IPS-18a (cell line): Measurements from ENCODE around the gene DLGAP1.

Experiments used
- H3K27ac ChIP-seq: one replicate; pipeline ENCODE4 v1.5.1; 2013; ENCODE audit warnings: low read length
- H3K27me3 ChIP-seq: one replicate; pipeline ENCODE4 v1.6.1; 2013; ENCODE audit warnings: mild to moderate bottlenecking, low read length; ENCODE audit not compliant: control insufficient read depth, insufficient read depth
- H3K36me3 ChIP-seq: one replicate; pipeline ENCODE4 v1.6.1; 2013; ENCODE audit warnings: low read depth, low read length; ENCODE audit not compliant: control insufficient read depth
- H3K4me1 ChIP-seq: one replicate; pipeline ENCODE4 v1.6.1; 2013; ENCODE audit warnings: low read depth, low read length; ENCODE audit not compliant: control insufficient read depth
- H3K4me3 ChIP-seq: one replicate; pipeline ENCODE4 v1.5.1; 2013; ENCODE audit warnings: low read length
- H3K9ac ChIP-seq: one replicate; pipeline ENCODE4 v1.6.1; 2013; ENCODE audit warnings: mild to moderate bottlenecking, low read length, moderate library complexity
- H3K9me3 ChIP-seq: one replicate; pipeline ENCODE4 v1.6.1; 2013; ENCODE audit warnings: low read depth, low read length; ENCODE audit not compliant: control insufficient read depth

DLGAP1 gene

GRCh38 chr18:3595369-3596273, 859.5 kb downstream of the DLGAP1 start:
- Histone ChIP-seq H3K27ac (no peak overlapping the region), H3K4me3 (peak overlapping the region; percentile 7), H3K4me1 (peaks cover 42% of the 10 kb centered on the region), H3K9ac (no peak overlapping the region), H3K36me3 (no peaks in the 10 kb centered on the region), H3K9me3 (no peaks in the 10 kb centered on the region), H3K27me3 (peaks cover 17% of the 10 kb centered on the region)

GRCh38 chr18:3594760-3595368, 860.2 kb downstream of the DLGAP1 start:
- peak overlapping the region; percentile 45 for H3K9ac ChIP-seq
- peaks cover 17% of the 10 kb centered on the region for H3K27me3 ChIP-seq
- no peaks in the 10 kb centered on the region for H3K9me3 ChIP-seq
- H3K36me3 ChIP-seq: no peaks in the 10 kb centered on the region
- H3K4me3 ChIP-seq: peak overlapping the region; percentile 59
- no peak overlapping the region for H3K27ac ChIP-seq
- peaks cover 42% of the 10 kb centered on the region for H3K4me1 ChIP-seq

- Histone ChIP-seq H3K36me3 (no peaks in the 10 kb centered on the region), H3K9ac (peak overlapping the region; percentile 45), H3K9me3 (no peaks in the 10 kb centered on the region), H3K4me1 (peaks cover 39% of the 10 kb centered on the region), H3K27me3 (peaks cover 17% of the 10 kb centered on the region), H3K27ac (no peak overlapping the region), H3K4me3 (peak overlapping the region; percentile 59)
Observed at GRCh38 chr18:3593904-3594759, 861.0 kb downstream of the DLGAP1 start.

- no peak overlapping the region for H3K27ac ChIP-seq
- H3K4me3 ChIP-seq: peak overlapping the region; percentile 59
- H3K4me1 ChIP-seq: peaks cover 37% of the 10 kb centered on the region
- H3K36me3 ChIP-seq: no peaks in the 10 kb centered on the region
- no peaks in the 10 kb centered on the region for H3K9me3 ChIP-seq
- H3K9ac ChIP-seq: peak overlapping the region; percentile 44
- peaks cover 17% of the 10 kb centered on the region for H3K27me3 ChIP-seq
Observed at GRCh38 chr18:3593381-3593903, 861.7 kb downstream of the DLGAP1 start.

GRCh38 chr18:3592864-3593263, 862.2 kb downstream of the DLGAP1 start:
- Histone ChIP-seq H3K9ac (peak overlapping the region; percentile 44), H3K27ac (no peak overlapping the region), H3K4me1 (peaks cover 37% of the 10 kb centered on the region)

GRCh38 chr18:3590096-3590630, 864.9 kb downstream of the DLGAP1 start:
- Histone ChIP-seq H3K27me3 (peaks cover 17% of the 10 kb centered on the region), H3K4me3 (no peak overlapping the region), H3K36me3 (no peaks in the 10 kb centered on the region), H3K9me3 (no peaks in the 10 kb centered on the region), H3K4me1 (peaks cover 23% of the 10 kb centered on the region), H3K9ac (no peak overlapping the region), H3K27ac (no peak overlapping the region)

More at GRCh38 chr18:3592864-3593263, 862.2 kb downstream of the DLGAP1 start:
- peaks cover 17% of the 10 kb centered on the region for H3K27me3 ChIP-seq
- H3K4me3 ChIP-seq: peak overlapping the region; percentile 59
- H3K36me3 ChIP-seq: no peaks in the 10 kb centered on the region
- H3K9me3 ChIP-seq: no peaks in the 10 kb centered on the region

- H3K9ac ChIP-seq: no peak overlapping the region
- peaks cover 1% of the 10 kb centered on the region for H3K27me3 ChIP-seq
- H3K4me3 ChIP-seq: no peak overlapping the region
- no peaks in the 10 kb centered on the region for H3K9me3 ChIP-seq
- H3K36me3 ChIP-seq: no peaks in the 10 kb centered on the region
- peaks cover 6% of the 10 kb centered on the region for H3K4me1 ChIP-seq
- H3K27ac ChIP-seq: no peak overlapping the region
Observed at GRCh38 chr18:3585656-3586509, 869.2 kb downstream of the DLGAP1 start.

GRCh38 chr18:3584897-3585460, 870.1 kb downstream of the DLGAP1 start:
- Histone ChIP-seq H3K27me3 (no peaks in the 10 kb centered on the region), H3K27ac (no peak overlapping the region), H3K4me1 (peaks cover 6% of the 10 kb centered on the region), H3K9me3 (no peaks in the 10 kb centered on the region), H3K36me3 (no peaks in the 10 kb centered on the region), H3K4me3 (no peak overlapping the region), H3K9ac (no peak overlapping the region)

GRCh38 chr18:3584266-3584861, 870.7 kb downstream of the DLGAP1 start:
- Histone ChIP-seq H3K27ac (no peak overlapping the region), H3K9me3 (no peaks in the 10 kb centered on the region), H3K27me3 (no peaks in the 10 kb centered on the region), H3K4me1 (peaks cover 6% of the 10 kb centered on the region), H3K9ac (no peak overlapping the region), H3K4me3 (no peak overlapping the region), H3K36me3 (no peaks in the 10 kb centered on the region)

GRCh38 chr18:3583873-3584247, 871.2 kb downstream of the DLGAP1 start:
- Histone ChIP-seq H3K27ac (no peak overlapping the region), H3K9ac (no peak overlapping the region), H3K4me1 (peaks cover 6% of the 10 kb centered on the region), H3K9me3 (no peaks in the 10 kb centered on the region), H3K36me3 (no peaks in the 10 kb centered on the region), H3K27me3 (no peaks in the 10 kb centered on the region), H3K4me3 (no peak overlapping the region)
